ENCODE data around the gene CPB2. TPM values are rescaled to one million over a fixed set of nuclear protein-coding genes. Genes with fewer than 3 reads are reported as not detected.

The CPB2 gene
- total RNA-seq, 1 experiment from 2014 or later: 0.15 TPM

- H3K9ac ChIP-seq (ENCODE audit: low read length): no peak overlapping the region
- H3K27ac ChIP-seq (ENCODE audit: low read depth, low read length): no peak overlapping the region
- BruUV-seq (replicated peaks): no TSS peak
- peaks cover 18% of the 10 kb centered on the region for H3K27me3 ChIP-seq (ENCODE audit: insufficient read depth, low read length)
- ChIA-PET POLR2A (no interaction called here), RAD21 (ENCODE audit: low non-redundant PET in 1 of 2, low total read pairs in 2 of 2, uncharacterized antibody in 2 of 2, unreplicated experiment in 2 of 2) (no interaction called here), CTCF (interaction anchor here (0.9 to 2.2 kb wide), 9 partner anchors 10 to 318 kb away, joined by 3 to 38 read pairs (median 5); no protein-coding TSS in a partner anchor)
- no peaks in the 10 kb centered on the region for H4K20me1 ChIP-seq (ENCODE audit: insufficient read depth)
- no peak overlapping the region for H2AFZ ChIP-seq (ENCODE audit: low read depth, low read length, poor library complexity, severe bottlenecking)
- intact Hi-C loops (cut with micrococcal nuclease): loop anchor here (5.0 to 10.0 kb wide), 2 partner anchors 200 to 503 kb away; no protein-coding TSS in a partner anchor
- no peaks in the 10 kb centered on the region for H3K9me2 ChIP-seq (ENCODE audit: insufficient read depth)
- ATAC-seq: no peak
- DNase-seq (ENCODE audit: low read depth, low spot score): no peak
- no peaks in the 10 kb centered on the region for H3K79me2 ChIP-seq (ENCODE audit: insufficient read depth, low read length)
- no peaks in the 10 kb centered on the region for H3K36me3 ChIP-seq (ENCODE audit: control insufficient read depth in 1 of 2, insufficient read depth in 2 of 2, low read length in 2 of 2)
- H3K4me2 ChIP-seq (ENCODE audit: low read length): no peak overlapping the region
- H3K4me1 ChIP-seq (ENCODE audit: control insufficient read depth in 1 of 2, insufficient read depth in 2 of 2, low read length in 2 of 2): peaks cover 5 to 10% of the 10 kb centered on the region in 2 experiments
- no peak for TF ChIP-seq FOSL1 (IDR thresholded peaks at IDR 0.05; ENCODE audit: low read depth)
- TF ChIP-seq JUND (IDR thresholded peaks at IDR 0.05): no peak
- no peak for TF ChIP-seq SP1 (IDR thresholded peaks at IDR 0.05; ENCODE audit: low read depth)
- TF ChIP-seq EZH2 (IDR thresholded peaks at IDR 0.05): no peak
- TF ChIP-seq ZBTB33 (IDR thresholded peaks at IDR 0.05; ENCODE audit: extremely low read depth, insufficient replicate concordance, low read length): no peak
- TF ChIP-seq POLR2AphosphoS5 (IDR thresholded peaks at IDR 0.05; ENCODE audit: low read depth, low read length): no peak
- TF ChIP-seq EZH2phosphoT487 (IDR thresholded peaks at IDR 0.05; ENCODE audit: borderline replicate concordance): no peak
- no peak for TF ChIP-seq ZFX (IDR thresholded peaks at IDR 0.05)
- no peak for TF ChIP-seq CBX3 (IDR thresholded peaks at IDR 0.05; ENCODE audit: low read depth)
- TF ChIP-seq RAD21 (IDR thresholded peaks at IDR 0.05; ENCODE audit: low read depth): no peak
- TF ChIP-seq ATF3 (IDR thresholded peaks at IDR 0.05): no peak
- no peak for TF ChIP-seq MAX (IDR thresholded peaks at IDR 0.05)
- TF ChIP-seq REST (IDR thresholded peaks at IDR 0.05; ENCODE audit: low read depth): no peak
- H3K9me3 ChIP-seq (ENCODE audit: control insufficient read depth in 1 of 2, insufficient read depth in 1 of 2, low read depth in 1 of 2, low read length in 2 of 2): no peaks in the 10 kb centered on the region
- no peak overlapping the region for H3K4me3 ChIP-seq (replicated peaks in 1 of 2; ENCODE audit: low read depth in 1 of 2, low read length in 2 of 2)
Observed at GRCh38 chr13:46124967-46125933, 20.4 kb upstream of the CPB2 start.

Data from HCT116 (cell line).